ENCODE data around the gene CDHR2.

The CDHR2 gene

GRCh38 chr5:176521699-176522263, 27.4 kb upstream of the CDHR2 start:
- no peak for DNase-seq (ENCODE audit: low read depth)
- TF ChIP-seq, protein P1, sequence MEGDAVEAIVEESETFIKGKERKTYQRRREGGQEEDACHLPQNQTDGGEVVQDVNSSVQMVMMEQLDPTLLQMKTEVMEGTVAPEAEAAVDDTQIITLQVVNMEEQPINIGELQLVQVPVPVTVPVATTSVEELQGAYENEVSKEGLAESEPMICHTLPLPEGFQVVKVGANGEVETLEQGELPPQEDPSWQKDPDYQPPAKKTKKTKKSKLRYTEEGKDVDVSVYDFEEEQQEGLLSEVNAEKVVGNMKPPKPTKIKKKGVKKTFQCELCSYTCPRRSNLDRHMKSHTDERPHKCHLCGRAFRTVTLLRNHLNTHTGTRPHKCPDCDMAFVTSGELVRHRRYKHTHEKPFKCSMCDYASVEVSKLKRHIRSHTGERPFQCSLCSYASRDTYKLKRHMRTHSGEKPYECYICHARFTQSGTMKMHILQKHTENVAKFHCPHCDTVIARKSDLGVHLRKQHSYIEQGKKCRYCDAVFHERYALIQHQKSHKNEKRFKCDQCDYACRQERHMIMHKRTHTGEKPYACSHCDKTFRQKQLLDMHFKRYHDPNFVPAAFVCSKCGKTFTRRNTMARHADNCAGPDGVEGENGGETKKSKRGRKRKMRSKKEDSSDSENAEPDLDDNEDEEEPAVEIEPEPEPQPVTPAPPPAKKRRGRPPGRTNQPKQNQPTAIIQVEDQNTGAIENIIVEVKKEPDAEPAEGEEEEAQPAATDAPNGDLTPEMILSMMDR (IDR thresholded peaks at IDR 0.05; ENCODE audit: control insufficient read depth, extremely low read depth, insufficient read depth): no peak
- no peak overlapping the region for H3K4me3 ChIP-seq (ENCODE audit: low read depth, low read length)

DNA sequence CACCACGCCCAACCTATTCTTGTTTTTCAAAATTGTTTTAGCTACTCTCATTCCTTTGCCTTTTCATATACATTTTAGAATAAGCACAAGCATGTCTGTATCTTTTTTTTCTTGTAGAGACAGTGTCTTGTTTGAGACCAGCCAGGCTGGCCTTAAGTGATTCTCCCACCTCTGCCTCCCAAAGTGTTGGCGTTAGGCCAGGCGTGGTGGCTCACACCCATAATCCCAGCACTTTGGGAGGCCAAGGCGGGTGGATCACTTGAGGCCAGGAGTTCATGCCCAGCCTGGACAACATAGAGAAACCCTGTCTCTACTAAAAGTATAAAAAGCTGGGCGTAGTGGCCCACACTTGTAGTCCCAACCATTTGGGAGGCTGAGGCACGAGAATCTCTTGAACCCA, 25.0 kb upstream of the CDHR2 start:
- no peak overlapping the region for H3K4me3 ChIP-seq (ENCODE audit: low read depth, low read length)
- TF ChIP-seq, protein P1 (IDR thresholded peaks at IDR 0.05; ENCODE audit: control insufficient read depth, extremely low read depth, insufficient read depth): no peak
- no peak for DNase-seq (ENCODE audit: low read depth)

GRCh38 chr5:176524987-176525386, 24.2 kb upstream of the CDHR2 start:
- H3K4me3 ChIP-seq (ENCODE audit: low read depth, low read length): no peak overlapping the region
- TF ChIP-seq, protein P1 (IDR thresholded peaks at IDR 0.05; ENCODE audit: control insufficient read depth, extremely low read depth, insufficient read depth): no peak
- no peak for DNase-seq (ENCODE audit: low read depth)

GRCh38 chr5:176525677-176526076, 23.5 kb upstream of the CDHR2 start:
- H3K4me3 ChIP-seq (ENCODE audit: low read depth, low read length): no peak overlapping the region
- TF ChIP-seq, protein P1 (IDR thresholded peaks at IDR 0.05; ENCODE audit: control insufficient read depth, extremely low read depth, insufficient read depth): no peak
- no peak for DNase-seq (ENCODE audit: low read depth)

GRCh38 chr5:176526462-176526861, 22.7 kb upstream of the CDHR2 start:
- no peak overlapping the region for H3K4me3 ChIP-seq (ENCODE audit: low read depth, low read length)
- DNase-seq (ENCODE audit: low read depth): no peak
- TF ChIP-seq, protein P1 (IDR thresholded peaks at IDR 0.05; ENCODE audit: control insufficient read depth, extremely low read depth, insufficient read depth): no peak

- H3K4me3 ChIP-seq (ENCODE audit: low read depth, low read length): no peak overlapping the region
- TF ChIP-seq, protein P1 (IDR thresholded peaks at IDR 0.05; ENCODE audit: control insufficient read depth, extremely low read depth, insufficient read depth): no peak
- DNase-seq (ENCODE audit: low read depth): no peak
Observed at GRCh38 chr5:176527246-176528222, 21.6 kb upstream of the CDHR2 start.

Measured in LNCaP clone FGC (cell line).